Neuron (in vitro differentiated cells): Measurements from ENCODE around the gene AOPEP.

Experiments
- H2AFZ ChIP-seq: one replicate; pipeline ENCODE4 v1.6.1; 2013; ENCODE audit warnings: low read depth, mild to moderate bottlenecking, inconsistent platforms, low read length, moderate library complexity
- H3K27me3 ChIP-seq: one replicate; pipeline ENCODE4 v1.6.1; 2013; ENCODE audit warnings: low read length; ENCODE audit not compliant: insufficient read depth
- H3K36me3 ChIP-seq: one replicate; pipeline ENCODE4 v1.6.1; 2013; ENCODE audit warnings: low read length; ENCODE audit not compliant: insufficient read depth
- H3K4me1 ChIP-seq: one replicate; pipeline ENCODE4 v1.6.1; 2013; ENCODE audit warnings: low read length; ENCODE audit not compliant: insufficient read depth
- H3K4me3 ChIP-seq: 2 replicates; pipeline ENCODE4 v1.5.1; 2013; ENCODE audit warnings: mild to moderate bottlenecking, low read length, moderate library complexity
- H3K9me3 ChIP-seq: one replicate; pipeline ENCODE4 v1.6.1; 2013; ENCODE audit warnings: low read length

The AOPEP gene

GRCh38 chr9:94997727-94998126 lies 271.2 kb downstream of the AOPEP start:
- H3K27me3 ChIP-seq = no peaks in the 10 kb centered on the region
- no peaks in the 10 kb centered on the region for H3K9me3 ChIP-seq

GRCh38 chr9:94999832-95000231 lies 273.3 kb downstream of the AOPEP start:
- Histone ChIP-seq H3K27me3 (no peaks in the 10 kb centered on the region), H3K4me3 (no peak overlapping the region), H3K4me1 (peaks cover 36% of the 10 kb centered on the region), H2AFZ (no peak overlapping the region), H3K36me3 (no peaks in the 10 kb centered on the region), H3K9me3 (no peaks in the 10 kb centered on the region)

More at GRCh38 chr9:94997727-94998126, 271.2 kb downstream of the AOPEP start:
- H3K36me3 ChIP-seq = no peaks in the 10 kb centered on the region
- H3K4me1 ChIP-seq = peaks cover 31% of the 10 kb centered on the region
- no peak overlapping the region for H2AFZ ChIP-seq
- no peak overlapping the region for H3K4me3 ChIP-seq

GRCh38 chr9:95000821-95001220 lies 274.3 kb downstream of the AOPEP start:
- no peaks in the 10 kb centered on the region for H3K36me3 ChIP-seq
- no peaks in the 10 kb centered on the region for H3K9me3 ChIP-seq
- H3K4me1 ChIP-seq = peaks cover 31% of the 10 kb centered on the region
- H3K27me3 ChIP-seq = no peaks in the 10 kb centered on the region
- H2AFZ ChIP-seq = no peak overlapping the region
- no peak overlapping the region for H3K4me3 ChIP-seq

GRCh38 chr9:95001720-95002119 lies 275.2 kb downstream of the AOPEP start:
- H3K27me3 ChIP-seq = no peaks in the 10 kb centered on the region
- no peak overlapping the region for H3K4me3 ChIP-seq
- H3K36me3 ChIP-seq = peaks cover 3% of the 10 kb centered on the region
- no peak overlapping the region for H2AFZ ChIP-seq
- H3K4me1 ChIP-seq = peaks cover 29% of the 10 kb centered on the region
- H3K9me3 ChIP-seq = no peaks in the 10 kb centered on the region

- peaks cover 10% of the 10 kb centered on the region for H3K36me3 ChIP-seq
- no peaks in the 10 kb centered on the region for H3K27me3 ChIP-seq
- no peaks in the 10 kb centered on the region for H3K9me3 ChIP-seq
- H2AFZ ChIP-seq = peak overlapping the region; percentile 89
- peak overlapping the region; percentile 84 for H3K4me3 ChIP-seq
- peaks cover 38% of the 10 kb centered on the region for H3K4me1 ChIP-seq
These were observed 277.4 kb downstream of the AOPEP start for GRCh38 chr9:95003689-95004410.

GRCh38 chr9:95004411-95005277 lies 278.1 kb downstream of the AOPEP start:
- Histone ChIP-seq H3K9me3 (no peaks in the 10 kb centered on the region), H3K4me1 (peaks cover 38% of the 10 kb centered on the region), H3K4me3 (peak overlapping the region; percentile 84), H3K36me3 (peaks cover 10% of the 10 kb centered on the region), H2AFZ (peak overlapping the region; percentile 89), H3K27me3 (no peaks in the 10 kb centered on the region)

- Histone ChIP-seq H2AFZ (peak overlapping the region; percentile 87), H3K4me1 (peaks cover 38% of the 10 kb centered on the region), H3K9me3 (no peaks in the 10 kb centered on the region), H3K27me3 (no peaks in the 10 kb centered on the region), H3K36me3 (peaks cover 14% of the 10 kb centered on the region), H3K4me3 (peak overlapping the region; percentile 84)
These were observed 279.0 kb downstream of the AOPEP start for GRCh38 chr9:95005278-95006143.

GRCh38 chr9:95007226-95007869 lies 280.8 kb downstream of the AOPEP start:
- H3K9me3 ChIP-seq = no peaks in the 10 kb centered on the region
- H3K36me3 ChIP-seq = peaks cover 14% of the 10 kb centered on the region
- H2AFZ ChIP-seq = no peak overlapping the region
- H3K4me3 ChIP-seq = no peak overlapping the region
- peaks cover 38% of the 10 kb centered on the region for H3K4me1 ChIP-seq
- H3K27me3 ChIP-seq = no peaks in the 10 kb centered on the region

GRCh38 chr9:95008151-95008771 lies 281.8 kb downstream of the AOPEP start:
- no peaks in the 10 kb centered on the region for H3K27me3 ChIP-seq
- H3K9me3 ChIP-seq = no peaks in the 10 kb centered on the region
- no peak overlapping the region for H2AFZ ChIP-seq
- H3K36me3 ChIP-seq = peaks cover 14% of the 10 kb centered on the region
- peaks cover 30% of the 10 kb centered on the region for H3K4me1 ChIP-seq
- H3K4me3 ChIP-seq = no peak overlapping the region

GRCh38 chr9:95009459-95009858 lies 283.0 kb downstream of the AOPEP start:
- Histone ChIP-seq H3K27me3 (no peaks in the 10 kb centered on the region), H3K36me3 (peaks cover 16% of the 10 kb centered on the region), H3K4me3 (no peak overlapping the region), H2AFZ (no peak overlapping the region), H3K9me3 (no peaks in the 10 kb centered on the region), H3K4me1 (peaks cover 22% of the 10 kb centered on the region)

- Histone ChIP-seq H3K9me3 (no peaks in the 10 kb centered on the region), H3K36me3 (peaks cover 20% of the 10 kb centered on the region), H3K4me3 (no peak overlapping the region), H2AFZ (no peak overlapping the region), H3K4me1 (peaks cover 18% of the 10 kb centered on the region), H3K27me3 (no peaks in the 10 kb centered on the region)
These were observed 283.9 kb downstream of the AOPEP start for GRCh38 chr9:95010431-95010838.

- H3K9me3 ChIP-seq = no peaks in the 10 kb centered on the region
- no peaks in the 10 kb centered on the region for H3K27me3 ChIP-seq
- H2AFZ ChIP-seq = no peak overlapping the region
- peaks cover 10% of the 10 kb centered on the region for H3K4me1 ChIP-seq
- no peak overlapping the region for H3K4me3 ChIP-seq
- H3K36me3 ChIP-seq = peaks cover 24% of the 10 kb centered on the region
These were observed 285.7 kb downstream of the AOPEP start for GRCh38 chr9:95012035-95012708.
